GM19328 (cell line): ENCODE data around the gene MS4A10.

ENCODE experiments used
- ATAC-seq: cut with Tn5 transposase; IDR thresholded peaks from one replicate; pipeline ENCODE4 v1.9.1; 2021; ENCODE audit warnings: mild to moderate bottlenecking, moderate library complexity; ENCODE audit not compliant: unreplicated experiment

MS4A10 gene

GRCh38 chr11:60848714-60849151 is 63.6 kb downstream of the MS4A10 start:
- no peak for ATAC-seq

GRCh38 chr11:60849641-60850520 is 64.7 kb downstream of the MS4A10 start:
- ATAC-seq: no peak
